Activated CD8-positive, alpha-beta T cell treated with anti-CD3 and anti-CD28 coated beads for 36 hours (primary cell): ENCODE results near the gene CFAP47. TPM values are rescaled to one million over a fixed set of nuclear protein-coding genes. Genes with fewer than 3 reads are reported as not detected.

ENCODE experiments used
- ATAC-seq: fragments of 200-7000 bp; cut with Tn5 transposase; one replicate; pipeline ENCODE4 v1.10.0; 2021; ENCODE audit warnings: mild to moderate bottlenecking, moderate library complexity
- CTCF ChIA-PET: fragments of 350-600 bp; sonication (Branson Sonifier 250); formaldehyde crosslinking; loops from one replicate; lab custom pipeline; 2021; ENCODE audit warnings: antibody characterized with exemption; lab: Charles Lee
- POLR2A ChIA-PET: fragments of 350-600 bp; sonication (Branson Sonifier 250); formaldehyde crosslinking; loops from one replicate; lab custom pipeline; 2021; ENCODE audit warnings: antibody characterized with exemption; lab: Charles Lee
- DNase-seq: peaks from one replicate; pipeline ENCODE4 v3.0.0-alpha.2; 2020
- H3K27ac Mint-ChIP-seq: one replicate; pipeline ENCODE4 v1.8.0; 2021; ENCODE audit warnings: mild to moderate bottlenecking, mixed read lengths
- H3K27me3 Mint-ChIP-seq: one replicate; pipeline ENCODE4 v1.8.0; 2021; ENCODE audit warnings: mixed read lengths
- H3K36me3 Mint-ChIP-seq: one replicate; pipeline ENCODE4 v1.8.0; 2021; ENCODE audit warnings: low read depth, mixed read lengths
- H3K4me1 Mint-ChIP-seq: one replicate; pipeline ENCODE4 v1.8.0; 2021; ENCODE audit warnings: low read depth, mixed read lengths
- H3K4me3 Mint-ChIP-seq: one replicate; pipeline ENCODE4 v1.8.0; 2021; ENCODE audit warnings: mild to moderate bottlenecking, moderate library complexity, mixed read lengths
- H3K9me3 Mint-ChIP-seq: one replicate; pipeline ENCODE4 v1.8.0; 2021; ENCODE audit warnings: mixed read lengths
- intact Hi-C: fragments of 100-400 bp; cut with micrococcal nuclease; formaldehyde crosslinking; loops from one replicate; pipeline ENCODE4 v1.10.0; 2022
- total RNA-seq, 2 experiments: library from RNA; stranded (reverse); gene quantifications; one replicate each; pipeline ENCODE4 v1.2.3, GENCODE V29; 2021
- TF ChIP-seq, protein P1 (sequence below): fragments of 200-600 bp; IDR thresholded peaks from one replicate; pipeline ENCODE4 v1.8.0; 2022; ENCODE audit warnings: antibody characterized with exemption, mild to moderate bottlenecking

The CFAP47 gene
- total RNA-seq, 2 experiments from 2014 or later: not detected

GRCh38 chrX:36407836-36408235, 488.3 kb downstream of the CFAP47 start:
- POLR2A ChIA-PET: no interaction called here
- H3K9me3 Mint-ChIP-seq: no peaks in the 10 kb centered on the region
- H3K27me3 Mint-ChIP-seq: no peaks in the 10 kb centered on the region
- no peaks in the 10 kb centered on the region for H3K4me1 Mint-ChIP-seq
- CTCF ChIA-PET: no interaction called here
- DNase-seq (no peak), ATAC-seq (no peak)
- H3K27ac Mint-ChIP-seq: no peak overlapping the region
- H3K36me3 Mint-ChIP-seq: no peaks in the 10 kb centered on the region
- intact Hi-C loops: no loop called here
- no peak overlapping the region for H3K4me3 Mint-ChIP-seq
- TF ChIP-seq, protein P1, sequence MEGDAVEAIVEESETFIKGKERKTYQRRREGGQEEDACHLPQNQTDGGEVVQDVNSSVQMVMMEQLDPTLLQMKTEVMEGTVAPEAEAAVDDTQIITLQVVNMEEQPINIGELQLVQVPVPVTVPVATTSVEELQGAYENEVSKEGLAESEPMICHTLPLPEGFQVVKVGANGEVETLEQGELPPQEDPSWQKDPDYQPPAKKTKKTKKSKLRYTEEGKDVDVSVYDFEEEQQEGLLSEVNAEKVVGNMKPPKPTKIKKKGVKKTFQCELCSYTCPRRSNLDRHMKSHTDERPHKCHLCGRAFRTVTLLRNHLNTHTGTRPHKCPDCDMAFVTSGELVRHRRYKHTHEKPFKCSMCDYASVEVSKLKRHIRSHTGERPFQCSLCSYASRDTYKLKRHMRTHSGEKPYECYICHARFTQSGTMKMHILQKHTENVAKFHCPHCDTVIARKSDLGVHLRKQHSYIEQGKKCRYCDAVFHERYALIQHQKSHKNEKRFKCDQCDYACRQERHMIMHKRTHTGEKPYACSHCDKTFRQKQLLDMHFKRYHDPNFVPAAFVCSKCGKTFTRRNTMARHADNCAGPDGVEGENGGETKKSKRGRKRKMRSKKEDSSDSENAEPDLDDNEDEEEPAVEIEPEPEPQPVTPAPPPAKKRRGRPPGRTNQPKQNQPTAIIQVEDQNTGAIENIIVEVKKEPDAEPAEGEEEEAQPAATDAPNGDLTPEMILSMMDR: no peak

DNA sequence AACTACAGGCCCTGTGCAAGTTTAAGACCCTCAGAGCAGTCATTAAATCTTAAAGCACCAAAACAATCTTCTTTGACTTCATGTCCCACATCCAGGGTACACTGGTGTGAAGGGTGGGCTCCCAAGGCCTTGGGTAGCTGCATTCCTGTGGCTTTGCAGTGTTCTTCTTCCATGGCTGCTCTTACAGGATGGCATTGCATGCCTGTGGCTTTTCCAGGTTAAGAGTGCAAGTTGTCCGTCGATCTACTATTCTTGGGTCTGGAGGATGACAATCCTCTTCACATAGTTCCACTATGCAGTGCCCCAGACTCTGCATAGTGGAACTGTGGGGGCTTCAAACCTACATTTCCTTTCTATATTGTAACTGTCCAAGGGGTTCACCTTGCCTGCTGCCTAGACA, 494.5 kb downstream of the CFAP47 start:
- no peak overlapping the region for H3K27ac Mint-ChIP-seq
- no peaks in the 10 kb centered on the region for H3K36me3 Mint-ChIP-seq
- TF ChIP-seq, protein P1: no peak
- H3K4me3 Mint-ChIP-seq: no peak overlapping the region
- intact Hi-C loops: no loop called here
- H3K27me3 Mint-ChIP-seq: no peaks in the 10 kb centered on the region
- ChIA-PET CTCF (no interaction called here), POLR2A (no interaction called here)
- no peaks in the 10 kb centered on the region for H3K9me3 Mint-ChIP-seq
- DNase-seq (no peak), ATAC-seq (no peak)
- H3K4me1 Mint-ChIP-seq: no peaks in the 10 kb centered on the region

DNA sequence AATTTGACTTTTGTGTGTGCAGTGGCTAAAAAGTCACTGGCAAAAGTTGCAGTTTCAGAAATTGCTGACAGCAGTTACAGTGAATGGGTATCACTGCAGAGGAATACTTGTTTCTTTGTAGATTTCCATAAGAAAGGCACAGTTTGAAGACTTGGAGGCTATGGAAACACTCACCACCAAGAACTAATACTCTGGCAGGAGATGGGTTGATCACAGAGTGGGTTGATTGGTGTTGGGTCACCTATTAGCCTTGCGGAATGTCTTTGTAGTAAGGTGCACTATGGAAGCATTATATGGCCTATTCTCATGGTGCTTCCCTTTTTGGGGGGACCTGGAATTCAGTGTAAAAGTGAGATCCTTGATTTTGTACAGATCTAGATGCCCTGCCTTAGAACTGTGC, 502.8 kb downstream of the CFAP47 start:
- H3K36me3 Mint-ChIP-seq: no peaks in the 10 kb centered on the region
- no peaks in the 10 kb centered on the region for H3K27me3 Mint-ChIP-seq
- H3K4me1 Mint-ChIP-seq: no peaks in the 10 kb centered on the region
- no peaks in the 10 kb centered on the region for H3K9me3 Mint-ChIP-seq
- intact Hi-C loops: no loop called here
- no peak overlapping the region for H3K27ac Mint-ChIP-seq
- no peak overlapping the region for H3K4me3 Mint-ChIP-seq
- TF ChIP-seq, protein P1: no peak
- CTCF ChIA-PET: no interaction called here
- POLR2A ChIA-PET: no interaction called here
- no peak for DNase-seq
- ATAC-seq: no peak

DNA sequence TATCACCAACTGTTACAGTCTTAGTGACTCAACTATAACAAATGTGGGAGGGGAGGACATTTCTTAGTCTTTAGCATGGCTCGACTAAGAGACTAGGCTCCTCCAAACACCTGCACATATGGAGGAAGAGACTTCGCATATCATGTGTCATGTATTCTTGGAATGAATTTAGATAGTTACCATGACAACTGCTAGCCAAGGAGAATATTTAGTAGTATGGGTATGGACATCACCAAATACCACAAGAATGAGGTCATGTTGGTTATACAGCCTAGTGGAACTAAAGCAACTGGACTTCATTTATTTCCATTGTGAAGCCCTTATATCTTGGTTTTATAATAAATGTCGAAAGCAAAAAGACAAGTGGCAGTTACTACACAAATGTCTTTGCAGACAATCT, 512.3 kb downstream of the CFAP47 start:
- no peaks in the 10 kb centered on the region for H3K4me1 Mint-ChIP-seq
- no peaks in the 10 kb centered on the region for H3K27me3 Mint-ChIP-seq
- H3K4me3 Mint-ChIP-seq: no peak overlapping the region
- no peaks in the 10 kb centered on the region for H3K9me3 Mint-ChIP-seq
- H3K36me3 Mint-ChIP-seq: no peaks in the 10 kb centered on the region
- ChIA-PET CTCF (no interaction called here), POLR2A (no interaction called here)
- TF ChIP-seq, protein P1: no peak
- intact Hi-C loops: no loop called here
- no peak for ATAC-seq
- H3K27ac Mint-ChIP-seq: no peak overlapping the region
- no peak for DNase-seq

DNA sequence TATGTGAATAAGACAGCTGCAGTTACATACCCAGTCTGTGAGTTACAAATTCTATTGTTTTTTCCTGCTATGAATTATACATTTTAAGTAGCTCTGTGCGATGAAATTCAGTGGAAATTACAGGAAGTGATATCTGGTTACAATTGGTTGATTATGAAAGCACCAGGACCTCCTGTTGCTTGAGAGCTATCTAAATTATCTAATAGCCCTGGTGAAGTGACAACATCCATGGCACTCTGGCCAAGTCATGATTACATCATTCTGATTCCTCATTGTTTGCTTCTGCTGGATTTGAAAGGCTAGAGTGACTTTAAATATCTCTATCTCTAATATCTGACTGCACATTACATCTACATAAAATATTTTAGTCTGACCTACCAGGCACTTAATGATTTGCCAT, 515.0 kb downstream of the CFAP47 start:
- Mint-ChIP-seq H3K27ac (no peak overlapping the region), H3K4me1 (no peaks in the 10 kb centered on the region), H3K4me3 (no peak overlapping the region), H3K9me3 (no peaks in the 10 kb centered on the region), H3K27me3 (no peaks in the 10 kb centered on the region), H3K36me3 (no peaks in the 10 kb centered on the region)
- DNase-seq: no peak
- CTCF ChIA-PET: no interaction called here
- intact Hi-C loops: no loop called here
- ATAC-seq: no peak
- POLR2A ChIA-PET: no interaction called here
- TF ChIP-seq, protein P1: no peak

Other genes starting within 250 kb of the CFAP47 start
- not detected for gene MAGEB16, start 121.4 kb upstream of the CFAP47 start, total RNA-seq